GM23338 (cell line): ENCODE measurements around the gene PHF21A. TPM values are rescaled to one million over a fixed set of nuclear protein-coding genes. Genes with fewer than 3 reads are reported as not detected.

Experiments used
- ATAC-seq: fragments of 200-7000 bp; cut with Tn5 transposase; 3 replicates; pipeline ENCODE4 v1.9.1; 2020
- DNase-seq: peaks from one replicate; pipeline ENCODE4 v3.0.0-alpha.2; 2015; ENCODE audit warnings: low spot score
- H2AFZ ChIP-seq: fragments of 200-600 bp; sonication (generic); 2 replicates; pipeline ENCODE4 v1.8.0; 2016; ENCODE audit warnings: antibody characterized with exemption, mild to moderate bottlenecking, moderate library complexity
- H3F3A ChIP-seq: fragments of 200-600 bp; sonication (generic); replicated peaks from 2 replicates; pipeline ENCODE4 v1.8.0; 2017; ENCODE audit warnings: antibody characterized with exemption, mixed run types, low read depth
- H3K27ac ChIP-seq: fragments of 200-600 bp; sonication (generic); 2 replicates; pipeline ENCODE4 v1.6.1; 2016; ENCODE audit warnings: low read depth
- H3K27me3 ChIP-seq: fragments of 200-600 bp; sonication (generic); 2 replicates; pipeline ENCODE4 v1.8.0; 2016; ENCODE audit warnings: mild to moderate bottlenecking, mixed run types, moderate library complexity; ENCODE audit not compliant: insufficient read depth
- H3K36me3 ChIP-seq: fragments of 200-600 bp; sonication (generic); 2 replicates; pipeline ENCODE4 v1.8.0; 2016; ENCODE audit warnings: mild to moderate bottlenecking; ENCODE audit not compliant: insufficient read depth
- H3K4me1 ChIP-seq: fragments of 200-600 bp; sonication (generic); 2 replicates; pipeline ENCODE4 v1.8.0; 2016; ENCODE audit warnings: mild to moderate bottlenecking, moderate library complexity; ENCODE audit not compliant: insufficient read depth
- H3K4me2 ChIP-seq: fragments of 200-600 bp; sonication (generic); 2 replicates; pipeline ENCODE4 v1.7.1; 2017; ENCODE audit warnings: mixed run types
- H3K4me3 ChIP-seq: fragments of 200-600 bp; sonication (generic); 2 replicates; pipeline ENCODE4 v1.6.1; 2016; ENCODE audit warnings: mixed run types
- H3K79me2 ChIP-seq: fragments of 200-600 bp; sonication (generic); replicated peaks from 2 replicates; pipeline ENCODE4 v1.8.0; 2017; ENCODE audit warnings: mild to moderate bottlenecking; ENCODE audit not compliant: insufficient read depth
- H3K9me2 ChIP-seq: fragments of 200-600 bp; sonication (generic); 2 replicates; pipeline ENCODE4 v1.8.0; 2017; ENCODE audit not compliant: insufficient read depth
- H4K20me1 ChIP-seq: fragments of 200-600 bp; sonication (generic); replicated peaks from 2 replicates; pipeline ENCODE4 v1.8.0; 2017; ENCODE audit warnings: mild to moderate bottlenecking; ENCODE audit not compliant: insufficient read depth
- H3K27ac Mint-ChIP-seq: 2 replicates; pipeline ENCODE4 v1.8.0; 2020; ENCODE audit warnings: inconsistent platforms, mild to moderate bottlenecking, moderate library complexity, mixed read lengths
- H3K27me3 Mint-ChIP-seq: 3 replicates; pipeline ENCODE4 v1.8.0; 2022; ENCODE audit warnings: low read depth, mild to moderate bottlenecking, moderate library complexity, mixed read lengths, inconsistent platforms; ENCODE audit not compliant: insufficient read depth, poor library complexity
- H3K36me3 Mint-ChIP-seq: 3 replicates; pipeline ENCODE4 v1.8.0; 2021; ENCODE audit warnings: low read depth, mild to moderate bottlenecking, inconsistent platforms, moderate library complexity, mixed read lengths
- H3K4me1 Mint-ChIP-seq: 3 replicates; pipeline ENCODE4 v1.8.0; 2020; ENCODE audit warnings: mild to moderate bottlenecking, inconsistent platforms, mixed read lengths
- H3K4me3 Mint-ChIP-seq: 3 replicates; pipeline ENCODE4 v1.8.0; 2021; ENCODE audit warnings: moderate library complexity, mild to moderate bottlenecking, inconsistent platforms, mixed read lengths
- H3K9me3 Mint-ChIP-seq: 3 replicates; pipeline ENCODE4 v1.8.0; 2020; ENCODE audit warnings: moderate library complexity, mild to moderate bottlenecking, inconsistent platforms, mixed read lengths
- CREB1 ChIP-seq: fragments of 250-450 bp; sonication (Bioruptor Pico); IDR thresholded peaks from 2 replicates; pipeline ENCODE4 v1.5.0; 2020; ENCODE audit warnings: low read depth, mild to moderate bottlenecking, moderate library complexity
- CTCF ChIP-seq, 2 experiments: fragments of 200-600 bp in 1 of 2; sonication (generic) in 1 of 2; conservative IDR thresholded peaks; 2 replicates each; pipeline versions ENCODE4 v1.5.1 to v1.6.1; 2016 to 2017; ENCODE audit warnings: antibody characterized with exemption in 2 of 2, low read depth in 2 of 2, mild to moderate bottlenecking in 2 of 2, moderate library complexity in 1 of 2
- ETS1 ChIP-seq: IDR thresholded peaks from 2 replicates; pipeline ENCODE4 v1.6.1; 2016; ENCODE audit warnings: antibody characterized with exemption
- EZH2 ChIP-seq: fragments of 200-600 bp; sonication (generic); IDR thresholded peaks from one replicate; pipeline ENCODE4 v1.8.0; 2017; ENCODE audit warnings: antibody characterized with exemption, mild to moderate bottlenecking, low read depth; ENCODE audit not compliant: unreplicated experiment
- EZH2phosphoT487 ChIP-seq: fragments of 200-600 bp; sonication (generic); IDR thresholded peaks from one replicate; pipeline ENCODE4 v1.8.1; 2018; ENCODE audit warnings: antibody characterized with exemption; ENCODE audit not compliant: unreplicated experiment
- JUNB ChIP-seq: IDR thresholded peaks from one replicate; pipeline ENCODE4 v1.6.1; 2016; ENCODE audit warnings: antibody characterized with exemption; ENCODE audit not compliant: unreplicated experiment
- NANOG ChIP-seq: IDR thresholded peaks from 2 replicates; pipeline ENCODE4 v1.6.1; 2016; ENCODE audit warnings: antibody characterized with exemption, borderline replicate concordance
- POLR2AphosphoS5 ChIP-seq: IDR thresholded peaks from 2 replicates; pipeline ENCODE4 v1.6.1; 2016; ENCODE audit warnings: antibody characterized with exemption, low read depth
- STAT1 ChIP-seq: IDR thresholded peaks from one replicate; pipeline ENCODE4 v1.6.1; 2016; ENCODE audit warnings: antibody characterized with exemption; ENCODE audit not compliant: unreplicated experiment
- ZNF114 ChIP-seq: fragments of 250-450 bp; sonication (Bioruptor Pico); IDR thresholded peaks from 2 replicates; pipeline ENCODE4 v1.5.0; 2020; ENCODE audit warnings: mild to moderate bottlenecking, moderate library complexity
- ZNF331 ChIP-seq: fragments of 250-450 bp; sonication (Bioruptor Pico); IDR thresholded peaks from 2 replicates; pipeline ENCODE4 v1.5.0; 2020; ENCODE audit warnings: low read depth, mild to moderate bottlenecking, moderate library complexity
- ZNF462 ChIP-seq: fragments of 250-450 bp; sonication (Bioruptor Pico); IDR thresholded peaks from 2 replicates; pipeline ENCODE4 v1.5.0; 2020; ENCODE audit warnings: mild to moderate bottlenecking, moderate library complexity
- polyA plus RNA-seq: library from polyadenylated mRNA; unstranded; fragments of >200 nt; fragmentation: Nextera tagmentation; extraction: Ambion mirVana; gene quantifications from 2 replicates; pipeline ENCODE4 v1.2.1, GENCODE V29; 2016
- total RNA-seq: library from RNA; depleted of rRNA; stranded (reverse); fragments of >200 nt; shearing (Covaris generic); gene quantifications from 2 replicates; pipeline ENCODE4 v1.2.3, GENCODE V29; 2014

PHF21A gene
- total and polyA plus RNA-seq, 2 experiments from 2014 or later, result 21.7 to 23.6 TPM

GRCh38 chr11:45915446-45915845 is 205.8 kb downstream of the PHF21A start:
- ATAC-seq (no peak), DNase-seq (no peak)
- no peaks in the 10 kb centered on the region for H3K36me3 ChIP-seq
- Mint-ChIP-seq H3K9me3 (no peaks in the 10 kb centered on the region), H3K36me3 (peaks cover 8% of the 10 kb centered on the region; the same call in 1 of the 3 replicates), H3K27me3 (peaks cover 22% of the 10 kb centered on the region), H3K27ac (no peak overlapping the region), H3K4me3 (no peak overlapping the region; the same call in 2 of the 3 replicates), H3K4me1 (peaks cover 15% of the 10 kb centered on the region)
- H3F3A ChIP-seq, result peaks cover 12% of the 10 kb centered on the region
- peaks cover 8% of the 10 kb centered on the region for H4K20me1 ChIP-seq
- no peaks in the 10 kb centered on the region for H3K9me2 ChIP-seq
- TF ChIP-seq ZNF114 (CRISPR knock-in tag), result no peak
- peaks cover 18% of the 10 kb centered on the region for H3K4me1 ChIP-seq
- no peak overlapping the region for H2AFZ ChIP-seq
- H3K27ac ChIP-seq, result no peak overlapping the region
- peaks cover 2% of the 10 kb centered on the region; the same call in 1 of the 2 replicates for H3K27me3 ChIP-seq
- peaks cover 8% of the 10 kb centered on the region for H3K79me2 ChIP-seq
- no peak overlapping the region for H3K4me3 ChIP-seq
- no peak overlapping the region for H3K4me2 ChIP-seq

GRCh38 chr11:45913942-45914635 is 207.2 kb downstream of the PHF21A start:
- H3K27ac Mint-ChIP-seq, result no peak overlapping the region
- TF ChIP-seq POLR2AphosphoS5 (no peak), STAT1 (no peak), ZNF462 (no peak), JUNB (no peak), ZNF331 (no peak), ETS1 (no peak), EZH2phosphoT487 (no peak), CTCF (conservative IDR thresholded peaks at IDR 0.05; ENCODE audit: low read depth in 2 of 2) (no peak), NANOG (no peak), CREB1 (no peak), EZH2 (no peak)

More at GRCh38 chr11:45913942-45914635, 207.2 kb downstream of the PHF21A start:
- no peaks in the 10 kb centered on the region for H3K9me2 ChIP-seq
- H3F3A ChIP-seq, result peaks cover 12% of the 10 kb centered on the region
- H3K27ac ChIP-seq, result no peak overlapping the region
- no peak overlapping the region for H2AFZ ChIP-seq
- no peaks in the 10 kb centered on the region for H3K9me3 Mint-ChIP-seq
- H3K4me3 Mint-ChIP-seq, result no peak overlapping the region
- no peaks in the 10 kb centered on the region for H3K36me3 ChIP-seq
- no peak overlapping the region for H3K4me3 ChIP-seq
- ATAC-seq (no peak), DNase-seq (no peak)
- H3K36me3 Mint-ChIP-seq, result peaks cover 8% of the 10 kb centered on the region; the same call in 1 of the 3 replicates
- H3K4me1 ChIP-seq, result peaks cover 9% of the 10 kb centered on the region
- H4K20me1 ChIP-seq, result peaks cover 8% of the 10 kb centered on the region
- peaks cover 5% of the 10 kb centered on the region; the same call in 2 of the 3 replicates for H3K4me1 Mint-ChIP-seq
- peaks cover 8% of the 10 kb centered on the region for H3K79me2 ChIP-seq
- peaks cover 15% of the 10 kb centered on the region for H3K27me3 Mint-ChIP-seq
- no peaks in the 10 kb centered on the region for H3K27me3 ChIP-seq
- H3K4me2 ChIP-seq, result no peak overlapping the region
